Activated CD4-positive, alpha-beta memory T cell treated with anti-CD3 and anti-CD28 coated beads for 36 hours (primary cell): ENCODE measurements around the gene CCDC92. TPM values are rescaled to one million over a fixed set of nuclear protein-coding genes. Genes with fewer than 3 reads are reported as not detected.
A peak's percentile ranks its signal among the peaks of the same experiment; 100 is the strongest.

ENCODE experiments used
- CTCF ChIA-PET: fragments of 350-600 bp; sonication (Branson Sonifier 250); formaldehyde crosslinking; loops from one replicate; lab custom pipeline; 2021; ENCODE audit warnings: antibody characterized with exemption, inconsistent platforms; lab: Charles Lee
- POLR2A ChIA-PET: fragments of 350-600 bp; sonication (Branson Sonifier 250); formaldehyde crosslinking; loops from one replicate; lab custom pipeline; 2021; ENCODE audit warnings: antibody characterized with exemption; lab: Charles Lee
- DNase-seq: peaks from one replicate; pipeline ENCODE4 v3.0.0-alpha.2; 2020
- H3K27ac Mint-ChIP-seq: one replicate; pipeline ENCODE4 v1.8.0; 2021; ENCODE audit warnings: mixed read lengths
- H3K27me3 Mint-ChIP-seq: one replicate; pipeline ENCODE4 v1.8.0; 2021; ENCODE audit warnings: mixed read lengths
- H3K36me3 Mint-ChIP-seq: one replicate; pipeline ENCODE4 v1.8.0; 2021; ENCODE audit warnings: mixed read lengths
- H3K4me1 Mint-ChIP-seq: one replicate; pipeline ENCODE4 v1.8.0; 2021; ENCODE audit warnings: low read depth, mixed read lengths
- H3K4me3 Mint-ChIP-seq: one replicate; pipeline ENCODE4 v1.8.0; 2021; ENCODE audit warnings: mild to moderate bottlenecking, mixed read lengths
- H3K9me3 Mint-ChIP-seq: one replicate; pipeline ENCODE4 v1.8.0; 2021; ENCODE audit warnings: mixed read lengths
- intact Hi-C: fragments of 100-400 bp; cut with micrococcal nuclease; formaldehyde crosslinking; loops from one replicate; pipeline ENCODE4 v1.15.1; 2023
- total RNA-seq, 2 experiments: library from RNA; stranded (reverse); gene quantifications; one replicate each; pipeline ENCODE4 v1.2.3, GENCODE V29; 2021

Gene CCDC92
- total RNA-seq, 2 experiments from 2014 or later: 11.4 to 11.7 TPM

DNA sequence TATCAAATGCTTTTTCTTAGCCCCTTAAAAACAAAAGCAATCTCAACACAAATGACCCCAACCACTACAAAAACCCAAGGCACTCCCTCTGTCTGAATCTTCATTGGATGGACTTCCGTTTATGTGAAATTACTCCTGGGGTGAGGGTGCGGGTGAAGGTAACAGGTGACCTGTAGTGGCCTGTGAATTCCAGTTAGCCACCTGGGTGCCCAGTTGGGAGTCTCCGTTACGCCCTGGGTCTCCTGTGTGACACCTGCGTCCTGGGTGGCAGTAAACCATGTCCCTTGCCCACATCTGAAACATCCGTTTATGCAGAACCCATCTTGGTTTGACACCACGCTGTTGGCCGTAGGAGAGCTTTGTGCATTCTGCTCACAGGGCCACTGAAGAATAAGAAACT lies 62.6 kb downstream of the CCDC92 start:
- no peak overlapping the region for H3K27ac Mint-ChIP-seq
- no peaks in the 10 kb centered on the region for H3K9me3 Mint-ChIP-seq
- no peaks in the 10 kb centered on the region for H3K36me3 Mint-ChIP-seq
- DNase-seq: no peak
- intact Hi-C loops: no loop called here
- H3K27me3 Mint-ChIP-seq: peaks cover 4% of the 10 kb centered on the region
- H3K4me1 Mint-ChIP-seq: peaks cover 9% of the 10 kb centered on the region
- no peak overlapping the region for H3K4me3 Mint-ChIP-seq
- CTCF ChIA-PET: interaction anchor here (1.1 to 2.7 kb wide), 4 partner anchors 27 to 123 kb away, joined by 3 to 10 read pairs (median 5); no protein-coding TSS in a partner anchor
- POLR2A ChIA-PET: no interaction called here

DNA sequence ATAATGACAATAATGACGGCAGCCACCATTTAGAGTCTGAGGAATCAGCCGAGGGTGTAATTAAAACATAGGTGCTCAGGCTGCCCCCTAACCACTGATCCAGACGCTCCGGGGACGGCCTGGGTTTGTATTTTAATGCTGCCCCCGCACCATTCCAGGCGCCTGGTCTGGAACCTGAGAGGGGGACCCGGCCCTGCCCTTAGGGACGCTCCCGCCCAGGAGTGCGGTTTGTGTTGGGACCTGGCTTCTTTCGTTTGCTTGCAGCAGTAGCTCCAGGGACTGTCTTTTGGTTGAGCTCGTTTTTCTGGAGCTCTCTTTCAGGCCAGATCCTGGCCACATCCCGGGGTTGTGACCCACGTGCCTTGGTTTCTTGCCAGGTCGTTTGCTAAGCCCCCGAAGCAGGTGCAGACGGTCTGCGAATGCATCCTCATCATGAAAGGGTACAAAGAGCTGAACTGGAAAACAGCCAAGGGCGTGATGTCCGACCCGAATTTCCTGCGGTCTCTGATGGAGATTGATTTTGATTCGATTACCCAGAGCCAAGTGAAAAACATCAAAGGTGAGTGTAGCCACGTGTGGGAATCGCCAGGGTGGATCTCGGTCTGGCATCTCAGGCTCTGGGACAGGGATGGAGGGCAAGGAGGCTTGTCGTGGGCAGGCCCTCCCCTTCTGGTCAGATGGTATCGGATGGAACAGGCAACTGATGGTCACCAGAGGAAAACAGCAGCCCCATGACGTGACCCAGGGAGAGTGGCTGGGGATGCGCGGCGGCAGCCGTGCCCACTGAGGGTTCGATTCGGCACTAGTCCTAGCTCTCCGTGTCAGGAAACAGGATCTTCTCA lies 63.5 kb downstream of the CCDC92 start:
- DNase-seq: no peak
- H3K27me3 Mint-ChIP-seq: peaks cover 4% of the 10 kb centered on the region
- intact Hi-C loops: loop anchor here (10.0 kb wide), 1 partner anchor 866 kb away; no protein-coding TSS in a partner anchor
- no peaks in the 10 kb centered on the region for H3K36me3 Mint-ChIP-seq
- ChIA-PET POLR2A (no interaction called here), CTCF (interaction anchor here (1.1 to 2.7 kb wide), 4 partner anchors 9 to 124 kb away, joined by 3 to 10 read pairs (median 4); no protein-coding TSS in a partner anchor)
- no peak overlapping the region for H3K4me3 Mint-ChIP-seq
- no peaks in the 10 kb centered on the region for H3K9me3 Mint-ChIP-seq
- peaks cover 9% of the 10 kb centered on the region for H3K4me1 Mint-ChIP-seq
- no peak overlapping the region for H3K27ac Mint-ChIP-seq

DNA sequence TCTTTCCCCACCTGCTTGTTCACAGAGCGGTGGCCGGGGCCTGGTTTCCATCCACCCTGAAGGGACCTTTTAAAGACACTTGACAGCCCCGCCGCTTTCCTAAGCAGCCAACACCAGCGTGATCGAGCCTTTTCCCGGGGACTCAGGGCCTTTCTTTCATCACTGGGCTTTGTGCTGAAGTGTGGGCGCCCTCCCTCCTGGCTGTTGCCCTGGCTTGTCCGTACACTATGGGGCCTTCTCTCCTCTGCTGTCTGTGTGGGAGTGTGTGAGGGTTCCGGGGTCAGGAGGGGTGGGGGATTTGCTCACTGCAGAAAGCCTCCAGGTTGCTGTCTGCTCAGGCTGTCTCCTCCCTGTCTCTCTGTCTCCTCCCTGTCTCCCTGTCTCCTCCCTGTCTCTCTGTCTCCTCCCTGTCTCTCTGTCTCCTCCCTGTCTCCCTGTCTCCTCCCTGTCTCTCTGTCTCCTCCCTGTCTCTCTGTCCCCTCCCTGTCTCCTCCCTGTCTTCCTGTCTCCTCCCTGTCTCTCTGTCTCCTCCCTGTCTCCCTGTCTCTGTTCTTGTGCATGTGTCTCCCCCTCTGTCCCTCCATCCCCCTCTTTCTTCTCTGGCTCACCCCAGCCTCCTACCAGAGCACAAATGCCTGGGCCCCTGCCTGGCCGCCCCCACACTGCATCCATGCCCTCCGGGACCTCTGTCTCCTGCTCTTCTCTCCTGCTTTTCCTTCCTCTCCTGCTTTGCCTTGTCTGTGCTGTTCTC lies 64.7 kb downstream of the CCDC92 start:
- Mint-ChIP-seq H3K27me3 (peaks cover 4% of the 10 kb centered on the region), H3K4me3 (no peak overlapping the region), H3K9me3 (no peaks in the 10 kb centered on the region), H3K27ac (no peak overlapping the region), H3K36me3 (no peaks in the 10 kb centered on the region), H3K4me1 (peaks cover 9% of the 10 kb centered on the region)
- DNase-seq: no peak
- ChIA-PET CTCF (no interaction called here), POLR2A (no interaction called here)
- intact Hi-C loops: loop anchor here (10.0 kb wide), 1 partner anchor 867 kb away; no protein-coding TSS in a partner anchor

DNA sequence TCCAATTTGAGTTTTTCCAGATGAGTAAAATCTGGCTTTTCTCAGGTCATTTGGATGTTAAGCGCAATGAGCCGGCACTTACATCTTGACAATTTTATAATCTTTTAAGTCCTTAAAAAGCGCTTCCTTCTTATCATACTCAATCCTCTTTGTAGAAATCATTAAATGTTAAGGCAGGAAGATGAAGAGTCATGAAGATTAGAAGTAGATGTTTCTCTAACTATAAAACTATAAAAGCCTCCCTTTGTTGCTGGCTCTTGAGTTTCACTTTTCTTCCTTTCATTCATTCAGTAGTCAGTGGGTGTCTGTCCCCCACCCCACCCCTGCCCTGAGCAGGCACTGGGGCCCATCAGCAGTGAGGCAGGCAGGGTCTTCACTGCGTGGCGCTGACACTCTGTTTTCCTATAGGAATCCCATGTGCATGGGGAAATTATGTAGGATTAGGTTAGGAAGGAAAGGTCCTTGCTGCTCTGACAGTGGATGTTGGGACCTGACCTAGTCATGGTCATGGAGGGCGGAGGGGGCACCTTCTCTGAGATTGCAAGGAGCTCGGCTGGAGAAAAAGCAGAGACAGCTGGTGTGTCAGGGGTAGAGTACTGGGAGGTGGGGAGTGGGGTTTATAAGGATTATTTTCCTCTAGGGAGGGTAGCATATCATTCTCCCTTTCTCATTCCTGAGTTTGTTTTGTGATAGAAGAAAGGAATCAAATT lies 65.8 kb downstream of the CCDC92 start:
- Mint-ChIP-seq H3K9me3 (no peaks in the 10 kb centered on the region), H3K27ac (no peak overlapping the region)

DNA sequence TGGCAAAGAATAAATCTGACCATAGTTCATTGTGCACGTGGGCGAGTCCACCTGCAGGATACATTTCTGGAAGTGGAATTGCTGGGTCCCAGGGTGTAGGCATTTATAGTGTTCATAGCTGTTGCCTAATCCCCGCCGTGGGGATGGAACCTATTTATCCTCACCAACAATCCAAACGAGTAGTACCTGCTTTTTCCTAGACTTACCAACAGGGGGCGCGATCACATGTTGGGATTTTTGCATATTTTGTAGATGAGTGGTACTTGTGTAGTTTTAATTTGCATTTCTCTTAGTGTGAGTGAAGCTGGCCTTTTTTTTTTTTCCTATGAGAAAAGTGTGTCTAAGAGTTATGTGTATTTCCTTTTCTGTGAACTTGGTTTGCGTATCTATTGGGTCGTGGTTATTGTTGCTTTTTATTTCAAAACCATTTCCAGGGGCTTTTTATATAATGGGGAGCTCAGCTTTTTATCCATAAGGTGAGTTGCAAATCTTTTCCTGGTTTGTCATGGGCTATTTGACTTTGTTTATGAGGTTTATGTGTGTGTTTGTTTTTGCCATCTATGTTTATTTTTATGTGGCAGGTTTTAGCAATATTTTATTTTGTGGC lies 67.2 kb downstream of the CCDC92 start:
- H3K36me3 Mint-ChIP-seq: no peaks in the 10 kb centered on the region
- H3K27me3 Mint-ChIP-seq: peaks cover 7% of the 10 kb centered on the region
- DNase-seq: peak; percentile 79
- CTCF ChIA-PET: interaction anchor here (0.7 to 6.1 kb wide), 26 partner anchors 10 to 338 kb away, joined by 3 to 107 read pairs (median 4); partner anchors contain the start of genes CCDC92 and ZNF664
- H3K4me1 Mint-ChIP-seq: peaks cover 10% of the 10 kb centered on the region
- peak overlapping the region; percentile 15 for H3K27ac Mint-ChIP-seq
- intact Hi-C loops: loop anchor here (1.0 to 10.0 kb wide), 5 partner anchors 33 to 869 kb away; partner anchors contain the start of genes CCDC92 and ZNF664
- H3K9me3 Mint-ChIP-seq: no peaks in the 10 kb centered on the region
- H3K4me3 Mint-ChIP-seq: no peak overlapping the region
- POLR2A ChIA-PET: no interaction called here

More for the DNA sequence above, 65.8 kb downstream of the CCDC92 start:
- intact Hi-C loops: loop anchor here (10.0 kb wide), 1 partner anchor 868 kb away; no protein-coding TSS in a partner anchor
- POLR2A ChIA-PET: no interaction called here
- Mint-ChIP-seq H3K36me3 (no peaks in the 10 kb centered on the region), H3K4me3 (no peak overlapping the region), H3K27me3 (peaks cover 4% of the 10 kb centered on the region), H3K4me1 (peaks cover 9% of the 10 kb centered on the region)
- DNase-seq: no peak
- CTCF ChIA-PET: interaction anchor here (0.6 to 6.1 kb wide), 3 partner anchors 56 to 94 kb away, joined by 3 to 107 read pairs (median 4); no protein-coding TSS in a partner anchor

DNA sequence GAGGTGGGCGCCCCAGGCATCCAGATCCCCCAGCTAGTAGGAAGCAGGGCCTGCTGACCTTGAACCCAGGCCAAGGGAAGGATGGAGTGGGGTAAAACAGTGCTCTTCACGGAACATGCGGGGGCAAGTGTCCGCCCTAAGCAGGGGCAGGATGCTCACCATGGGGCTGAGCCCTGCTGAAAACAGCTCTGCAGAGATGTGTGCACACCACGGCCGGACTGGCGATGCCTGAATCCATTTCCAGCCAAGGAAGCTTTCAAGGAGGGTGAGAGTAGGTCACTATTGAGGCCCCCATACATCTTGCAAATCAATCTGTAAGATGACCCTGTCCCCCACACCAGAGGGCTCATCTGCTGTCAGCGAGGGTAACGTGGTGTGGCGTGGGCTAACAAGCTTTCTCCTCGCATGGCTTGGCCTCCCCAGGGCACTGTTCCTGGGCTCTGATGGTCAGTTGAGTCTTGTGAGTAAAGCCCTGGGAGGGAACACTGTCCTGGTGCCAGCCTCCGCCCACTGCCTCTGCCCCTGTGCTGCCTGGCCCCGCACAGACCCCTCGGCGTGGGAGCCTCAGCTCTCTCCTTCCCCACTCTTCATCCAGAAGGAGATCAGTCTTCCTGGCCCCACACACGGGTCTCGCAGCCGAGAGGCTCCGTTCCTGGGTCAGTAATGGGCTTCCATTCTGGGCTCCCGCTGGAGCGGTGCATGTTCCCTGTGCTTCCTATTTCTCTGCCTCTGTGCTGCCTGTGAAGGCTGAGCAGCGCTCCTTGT lies 69.1 kb downstream of the CCDC92 start:
- DNase-seq: no peak
- no peaks in the 10 kb centered on the region for H3K9me3 Mint-ChIP-seq
- H3K27me3 Mint-ChIP-seq: peaks cover 10% of the 10 kb centered on the region
- H3K36me3 Mint-ChIP-seq: no peaks in the 10 kb centered on the region
- peaks cover 10% of the 10 kb centered on the region for H3K4me1 Mint-ChIP-seq
- ChIA-PET POLR2A (no interaction called here), CTCF (interaction anchor here (0.6 to 6.1 kb wide), 6 partner anchors 35 to 133 kb away, joined by 3 to 107 read pairs (median 12); no protein-coding TSS in a partner anchor)
- no peak overlapping the region for H3K4me3 Mint-ChIP-seq
- intact Hi-C loops: loop anchor here (2.0 to 10.0 kb wide), 4 partner anchors 35 to 871 kb away; partner anchors contain the start of genes CCDC92 and ZNF664
- H3K27ac Mint-ChIP-seq: no peak overlapping the region

DNA sequence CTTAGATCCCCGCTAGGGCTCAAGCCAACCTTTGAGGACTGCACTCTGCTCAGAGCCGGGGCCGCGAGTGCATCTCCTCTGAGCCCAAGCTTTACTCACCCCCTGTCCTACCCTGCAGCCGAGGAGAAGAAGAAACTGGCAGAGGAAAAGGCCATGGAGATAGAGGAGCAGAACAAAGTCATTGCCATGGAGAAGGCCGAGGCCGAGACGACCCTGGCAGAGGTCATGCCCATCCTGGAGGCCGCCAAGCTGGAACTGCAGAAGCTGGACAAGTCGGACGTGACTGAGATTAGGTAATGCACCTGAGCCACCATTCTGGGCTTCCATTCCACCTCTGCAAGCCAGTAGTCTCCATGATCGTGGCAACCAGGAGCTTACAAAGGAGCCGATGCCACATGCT lies 69.8 kb downstream of the CCDC92 start:
- DNase-seq: no peak
- CTCF ChIA-PET: interaction anchor here (3.7 to 6.1 kb wide), 3 partner anchors 36 to 130 kb away, joined by 21 to 107 read pairs (median 22); no protein-coding TSS in a partner anchor
- H3K36me3 Mint-ChIP-seq: no peaks in the 10 kb centered on the region
- peaks cover 10% of the 10 kb centered on the region for H3K27me3 Mint-ChIP-seq
- H3K9me3 Mint-ChIP-seq: no peaks in the 10 kb centered on the region
- H3K4me1 Mint-ChIP-seq: peaks cover 10% of the 10 kb centered on the region
- H3K27ac Mint-ChIP-seq: no peak overlapping the region
- intact Hi-C loops: loop anchor here (10.0 kb wide), 1 partner anchor 872 kb away; no protein-coding TSS in a partner anchor
- no peak overlapping the region for H3K4me3 Mint-ChIP-seq
- POLR2A ChIA-PET: no interaction called here

DNA sequence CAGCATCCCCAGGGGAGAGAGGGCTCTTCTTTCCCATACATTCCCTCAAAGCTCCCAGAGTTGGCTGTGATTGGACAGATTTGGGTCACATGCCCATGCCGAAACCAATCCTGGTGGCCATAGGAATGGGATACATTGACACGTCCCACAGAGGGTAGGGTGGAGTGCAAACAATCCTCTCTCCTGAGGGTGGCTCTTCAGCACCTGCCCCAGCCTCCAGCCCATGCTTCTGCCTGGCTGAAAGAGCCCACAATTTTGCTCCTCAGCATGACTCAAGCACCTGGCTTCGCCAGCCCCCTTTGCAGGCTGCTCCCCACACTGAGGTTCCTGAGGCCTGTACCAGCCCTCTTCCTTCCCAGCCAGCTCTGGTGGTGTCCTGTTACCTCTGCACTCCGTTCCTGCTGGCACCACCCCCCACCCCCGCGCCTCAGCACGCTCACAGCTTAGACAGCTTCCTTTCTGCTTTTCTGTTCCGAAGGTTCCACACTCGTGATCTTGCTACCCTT lies 71.7 kb downstream of the CCDC92 start:
- intact Hi-C loops: loop anchor here (10.0 kb wide), 1 partner anchor 874 kb away; no protein-coding TSS in a partner anchor
- CTCF ChIA-PET: interaction anchor here (1.0 to 6.1 kb wide), 2 partner anchors 59 to 84 kb away, joined by 3 to 107 read pairs; no protein-coding TSS in a partner anchor
- no peak overlapping the region for H3K4me3 Mint-ChIP-seq
- DNase-seq: peak; percentile 26
- POLR2A ChIA-PET: interaction anchor here (1.5 kb wide), 1 partner anchor 86 kb away, joined by 4 read pairs; no protein-coding TSS in a partner anchor
- H3K4me1 Mint-ChIP-seq: peaks cover 10% of the 10 kb centered on the region
- peaks cover 11% of the 10 kb centered on the region for H3K27me3 Mint-ChIP-seq
- no peaks in the 10 kb centered on the region for H3K36me3 Mint-ChIP-seq
- H3K27ac Mint-ChIP-seq: no peak overlapping the region
- no peaks in the 10 kb centered on the region for H3K9me3 Mint-ChIP-seq

DNA sequence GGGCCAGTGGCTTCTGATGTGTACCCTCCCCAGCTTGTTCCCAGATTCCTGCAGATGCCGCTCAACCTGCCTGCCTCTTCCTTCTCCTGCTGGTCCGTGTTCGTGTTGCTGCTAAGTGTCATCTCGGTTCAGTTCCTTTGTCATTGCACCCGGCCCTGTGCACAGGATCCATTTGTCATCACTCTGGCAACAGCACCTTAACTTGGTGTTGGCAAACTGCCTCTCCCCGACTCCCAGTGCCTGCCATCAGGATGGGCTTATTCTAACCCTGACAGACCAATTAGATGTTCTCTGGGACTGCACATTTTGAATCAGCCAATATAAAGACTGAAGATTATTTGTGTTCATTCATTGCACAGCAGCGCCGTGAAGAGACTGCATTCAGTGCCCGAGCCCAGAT lies 73.3 kb downstream of the CCDC92 start:
- Mint-ChIP-seq H3K27ac (no peak overlapping the region), H3K4me1 (peaks cover 4% of the 10 kb centered on the region), H3K4me3 (no peak overlapping the region), H3K36me3 (no peaks in the 10 kb centered on the region), H3K9me3 (no peaks in the 10 kb centered on the region), H3K27me3 (peaks cover 8% of the 10 kb centered on the region)
- ChIA-PET CTCF (interaction anchor here (0.6 to 1.5 kb wide), 2 partner anchors 10 to 40 kb away, joined by 3 read pairs; no protein-coding TSS in a partner anchor), POLR2A (no interaction called here)
- intact Hi-C loops: no loop called here
- no peak for DNase-seq

DNA sequence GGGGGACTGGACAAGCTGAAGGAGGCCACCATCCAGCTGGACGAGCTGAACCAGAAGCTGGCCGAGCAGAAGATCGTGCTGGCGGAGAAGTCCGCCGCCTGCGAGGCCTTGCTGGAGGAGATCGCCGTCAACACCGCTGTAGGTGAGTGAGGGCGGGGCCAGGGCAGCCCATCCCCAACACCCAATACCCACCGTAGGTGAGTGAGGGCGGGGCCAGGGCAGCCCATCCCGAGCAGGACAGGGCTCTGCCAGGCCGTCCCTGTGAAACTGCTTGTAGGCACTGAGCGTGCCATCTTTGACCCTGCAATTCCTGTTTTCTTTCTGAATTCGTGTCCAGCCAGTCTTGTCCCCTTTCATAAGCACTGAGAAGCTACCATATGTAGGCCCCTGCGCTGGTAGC lies 74.0 kb downstream of the CCDC92 start:
- DNase-seq: no peak
- H3K36me3 Mint-ChIP-seq: no peaks in the 10 kb centered on the region
- ChIA-PET POLR2A (no interaction called here), CTCF (interaction anchor here (0.8 kb wide), 1 partner anchor 85 kb away, joined by 3 read pairs; no protein-coding TSS in a partner anchor)
- H3K27me3 Mint-ChIP-seq: peaks cover 8% of the 10 kb centered on the region
- intact Hi-C loops: no loop called here
- H3K9me3 Mint-ChIP-seq: no peaks in the 10 kb centered on the region
- H3K4me3 Mint-ChIP-seq: no peak overlapping the region
- no peak overlapping the region for H3K27ac Mint-ChIP-seq
- peaks cover 4% of the 10 kb centered on the region for H3K4me1 Mint-ChIP-seq
